NCI-H1417 (cell line): Measurements from ENCODE around the gene PCYT2.

Experiments used
- DNase-seq, 3 experiments: peaks; one replicate each; lab custom pipeline; 2025; lab: John Stamatoyannopoulos, UW

The PCYT2 gene

GRCh38 chr17:81869221-81870130 lies 41.7 kb downstream of the PCYT2 start:
- DNase-seq, result peak in 2 of 3 experiments; percentile 32 to 43

- DNase-seq, result peak in 1 of 3 experiments; percentile 32
Observed at GRCh38 chr17:81868674-81869220, 42.5 kb downstream of the PCYT2 start.

- DNase-seq, result no peak
Observed at GRCh38 chr17:81867991-81868673, 43.1 kb downstream of the PCYT2 start.

GRCh38 chr17:81867170-81867990 lies 43.8 kb downstream of the PCYT2 start:
- DNase-seq, result no peak

- no peak for DNase-seq
Observed at GRCh38 chr17:81866440-81867169, 44.6 kb downstream of the PCYT2 start.

- DNase-seq, result no peak
Observed at GRCh38 chr17:81865733-81866439, 45.3 kb downstream of the PCYT2 start.

- DNase-seq, result no peak
Observed at GRCh38 chr17:81865358-81865732, 45.9 kb downstream of the PCYT2 start.

GRCh38 chr17:81863833-81864768 lies 47.1 kb downstream of the PCYT2 start:
- no peak for DNase-seq

- DNase-seq, result no peak
Observed at GRCh38 chr17:81863123-81863675, 48.0 kb downstream of the PCYT2 start.

GRCh38 chr17:81860756-81861568 lies 50.2 kb downstream of the PCYT2 start:
- peak; percentile 99 to 100 (median 99) for DNase-seq

- DNase-seq, result peak in 2 of 3 experiments; percentile 55 to 60
Observed at GRCh38 chr17:81859906-81860755, 51.1 kb downstream of the PCYT2 start, which contains the start of gene P4HB. Gene P4HB, minus strand, starts transcription at chr17:81860535. Its CDS starts 64 bp downstream, at chr17:81860471.

- DNase-seq, result no peak
Observed at GRCh38 chr17:81858967-81859905, 52.0 kb downstream of the PCYT2 start.

- DNase-seq, result no peak
Observed at GRCh38 chr17:81858170-81858966, 52.8 kb downstream of the PCYT2 start.

GRCh38 chr17:81854974-81855774 lies 56.0 kb downstream of the PCYT2 start:
- peak in 1 of 3 experiments; percentile 15 for DNase-seq
